ACC112 (cell line): ENCODE data around the gene TM9SF2.

ENCODE experiments used
- H2AFZ ChIP-seq: fragments of 200-600 bp; sonication (generic); one replicate; pipeline ENCODE4 v1.6.0; 2017; ENCODE audit warnings: antibody characterized with exemption, low read length; ENCODE audit not compliant: unreplicated experiment
- H3K27ac ChIP-seq: fragments of 200-600 bp; sonication (generic); 2 replicates; pipeline ENCODE4 v1.5.1; 2014; ENCODE audit warnings: low read depth, mild to moderate bottlenecking, antibody characterized with exemption, low read length, moderate library complexity
- H3K27me3 ChIP-seq: fragments of 200-600 bp; sonication (generic); 2 replicates; pipeline ENCODE4 v1.6.1; 2014; ENCODE audit warnings: mild to moderate bottlenecking, antibody characterized with exemption, low read length, moderate library complexity, mixed read lengths; ENCODE audit not compliant: insufficient read depth
- H3K36me3 ChIP-seq: fragments of 200-600 bp; sonication (generic); 2 replicates; pipeline ENCODE4 v1.6.1; 2016; ENCODE audit warnings: mild to moderate bottlenecking, antibody characterized with exemption, low read length, moderate library complexity, mixed read lengths; ENCODE audit not compliant: insufficient read depth
- H3K4me1 ChIP-seq: fragments of 200-600 bp; sonication (generic); one replicate; pipeline ENCODE4 v1.6.1; 2016; ENCODE audit warnings: low read length, mixed read lengths; ENCODE audit not compliant: insufficient read depth, unreplicated experiment, control insufficient read depth
- H3K4me3 ChIP-seq: fragments of 200-600 bp; sonication (generic); 2 replicates; pipeline ENCODE4 v1.5.1; 2014; ENCODE audit warnings: mild to moderate bottlenecking, low read depth, low read length
- H3K79me2 ChIP-seq: fragments of 200-600 bp; sonication (generic); one replicate; pipeline ENCODE4 v1.6.0; 2016; ENCODE audit warnings: low read length; ENCODE audit not compliant: control insufficient read depth, unreplicated experiment, insufficient read depth

TM9SF2 gene

DNA sequence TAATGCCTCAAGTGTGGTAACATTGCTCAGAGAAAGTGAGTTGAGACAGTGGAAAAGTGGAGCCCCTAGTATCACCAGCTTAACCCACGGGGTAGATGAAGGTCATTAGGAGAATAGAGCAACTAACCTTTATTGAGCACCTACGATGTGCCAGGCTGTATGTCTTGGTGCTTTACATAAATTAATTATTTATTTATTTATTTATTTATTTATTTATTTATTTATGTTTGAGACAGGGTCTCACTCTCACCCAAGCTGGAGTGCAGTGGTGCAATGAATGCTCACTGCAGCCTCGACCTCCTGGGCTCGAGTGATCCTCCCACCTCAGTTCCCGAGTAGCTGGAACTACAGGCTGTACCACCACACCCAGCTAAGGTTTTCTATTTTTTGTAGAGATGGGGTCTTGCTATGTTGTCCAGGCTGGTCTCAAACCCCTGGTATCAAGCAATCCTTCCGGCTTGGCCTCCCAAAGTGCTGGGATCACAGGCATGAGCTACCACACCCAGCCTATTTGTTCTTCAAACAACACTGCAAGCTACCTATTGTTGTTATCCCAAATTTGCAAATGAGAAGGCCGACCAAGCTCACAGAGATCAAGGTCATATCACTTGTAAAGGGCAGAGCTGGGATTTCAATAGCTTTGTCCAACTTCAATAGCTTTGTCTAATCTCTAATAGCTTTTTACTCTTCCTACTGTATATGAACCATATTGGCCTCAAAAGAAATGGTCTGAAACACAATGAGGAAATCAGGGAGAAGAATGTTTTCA, 79.4 kb downstream of the TM9SF2 start:
- no peaks in the 10 kb centered on the region for H3K36me3 ChIP-seq
- no peak overlapping the region for H3K27ac ChIP-seq
- H3K27me3 ChIP-seq: no peaks in the 10 kb centered on the region
- H2AFZ ChIP-seq: no peak overlapping the region
- H3K4me3 ChIP-seq: no peak overlapping the region
- H3K4me1 ChIP-seq: no peaks in the 10 kb centered on the region
- no peaks in the 10 kb centered on the region for H3K79me2 ChIP-seq

DNA sequence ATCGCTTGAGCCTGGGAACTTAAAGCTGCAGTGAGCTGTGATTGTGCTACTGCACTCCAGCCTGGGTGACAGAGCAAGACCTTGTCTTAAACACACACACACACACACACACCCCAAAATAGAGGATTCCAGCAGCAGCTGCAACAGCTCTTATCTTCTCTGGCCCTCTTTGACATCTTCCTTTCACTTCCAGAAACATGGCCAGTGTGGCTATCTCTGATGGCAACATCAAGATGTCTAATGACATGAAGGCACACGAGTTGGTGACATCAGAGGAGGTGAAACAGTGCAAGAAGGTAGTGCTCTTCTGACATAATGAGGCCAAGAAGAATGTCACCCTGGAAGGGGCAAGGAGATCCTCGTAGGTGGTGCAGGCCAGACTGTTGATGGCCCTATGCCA, 81.2 kb downstream of the TM9SF2 start:
- Histone ChIP-seq H3K27me3 (no peaks in the 10 kb centered on the region), H3K4me3 (no peak overlapping the region), H2AFZ (no peak overlapping the region), H3K27ac (no peak overlapping the region), H3K4me1 (no peaks in the 10 kb centered on the region), H3K36me3 (no peaks in the 10 kb centered on the region), H3K79me2 (no peaks in the 10 kb centered on the region)

DNA sequence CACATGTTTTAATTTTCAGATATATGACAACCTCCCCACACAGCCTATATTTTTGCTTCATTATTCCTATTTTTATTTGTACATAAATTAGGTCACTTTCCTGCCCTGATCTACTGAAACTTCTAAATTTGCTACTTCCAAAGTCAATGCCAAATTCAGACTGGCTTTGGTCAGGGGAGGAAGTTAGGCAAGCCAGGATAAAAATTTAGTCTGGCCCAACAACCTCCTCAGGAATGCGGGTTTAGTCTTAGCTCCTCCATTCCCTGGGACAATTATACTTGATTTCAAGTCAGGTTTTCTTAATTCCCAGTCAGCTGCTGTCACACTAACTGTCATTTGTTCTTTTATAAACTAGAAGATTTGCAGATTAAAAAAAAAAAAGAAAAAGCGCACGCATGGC, 84.3 kb downstream of the TM9SF2 start:
- Histone ChIP-seq H3K4me3 (no peak overlapping the region), H3K27me3 (no peaks in the 10 kb centered on the region), H2AFZ (no peak overlapping the region), H3K79me2 (no peaks in the 10 kb centered on the region), H3K4me1 (peaks cover 6% of the 10 kb centered on the region), H3K27ac (no peak overlapping the region), H3K36me3 (no peaks in the 10 kb centered on the region)

DNA sequence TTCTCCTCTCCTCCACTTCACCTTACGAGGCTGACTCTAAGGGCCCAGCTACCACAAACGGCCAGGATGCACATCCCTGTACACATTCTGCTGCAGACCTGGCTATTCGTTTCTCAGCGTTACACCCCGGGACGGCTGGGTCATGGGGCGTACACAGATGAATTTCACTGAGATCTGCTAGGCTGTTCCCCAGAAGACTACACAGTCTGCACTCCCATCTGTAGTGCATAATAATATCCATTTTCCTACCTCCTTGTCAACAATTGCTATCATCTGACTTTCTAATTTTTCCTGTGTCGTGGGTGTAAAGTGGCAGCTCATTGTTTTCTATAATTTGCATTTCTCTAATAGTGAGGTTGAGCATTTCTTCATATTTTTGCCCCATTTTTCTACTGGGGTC, 85.7 kb downstream of the TM9SF2 start:
- peaks cover 14% of the 10 kb centered on the region for H3K4me1 ChIP-seq
- H3K79me2 ChIP-seq: no peaks in the 10 kb centered on the region
- no peaks in the 10 kb centered on the region for H3K27me3 ChIP-seq
- no peak overlapping the region for H3K4me3 ChIP-seq
- H3K27ac ChIP-seq: no peak overlapping the region
- no peak overlapping the region for H2AFZ ChIP-seq
- H3K36me3 ChIP-seq: no peaks in the 10 kb centered on the region

DNA sequence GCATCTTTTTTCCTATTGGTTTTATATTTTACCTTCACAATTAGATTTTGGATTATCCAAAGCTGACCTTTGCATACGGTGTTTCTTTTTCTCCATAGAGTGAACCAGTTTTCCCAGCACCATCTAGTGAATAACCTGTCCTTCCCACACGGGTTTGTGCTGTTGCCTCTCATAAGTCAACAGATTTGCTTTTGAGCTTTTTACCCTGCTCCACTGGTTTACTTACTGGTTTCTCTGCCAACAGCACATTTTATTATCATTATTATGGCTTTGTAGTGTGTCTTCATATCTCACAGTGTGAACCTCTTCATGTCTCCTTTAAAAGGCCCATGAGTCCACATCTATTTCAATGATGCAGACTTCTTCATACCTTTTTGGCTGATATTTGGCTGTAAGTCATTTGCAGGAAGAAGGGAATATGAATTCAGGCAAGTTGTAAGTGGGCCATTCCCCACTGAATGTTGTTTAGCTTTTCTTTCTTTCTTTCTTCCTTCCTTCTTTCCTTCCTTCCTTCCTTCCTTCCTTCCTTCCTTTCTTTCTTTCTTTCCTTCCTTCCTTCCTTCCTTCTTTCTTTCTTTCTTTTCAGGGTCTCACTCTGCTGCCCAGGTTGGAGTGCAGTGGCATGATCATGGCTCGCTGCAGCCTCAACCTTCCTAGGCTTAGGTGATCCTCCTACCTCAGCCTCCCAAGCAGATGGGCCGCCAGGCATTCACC, 86.8 kb downstream of the TM9SF2 start:
- Histone ChIP-seq H3K36me3 (no peaks in the 10 kb centered on the region), H3K4me1 (peaks cover 14% of the 10 kb centered on the region), H2AFZ (no peak overlapping the region), H3K27me3 (no peaks in the 10 kb centered on the region), H3K79me2 (no peaks in the 10 kb centered on the region), H3K27ac (no peak overlapping the region), H3K4me3 (no peak overlapping the region)

DNA sequence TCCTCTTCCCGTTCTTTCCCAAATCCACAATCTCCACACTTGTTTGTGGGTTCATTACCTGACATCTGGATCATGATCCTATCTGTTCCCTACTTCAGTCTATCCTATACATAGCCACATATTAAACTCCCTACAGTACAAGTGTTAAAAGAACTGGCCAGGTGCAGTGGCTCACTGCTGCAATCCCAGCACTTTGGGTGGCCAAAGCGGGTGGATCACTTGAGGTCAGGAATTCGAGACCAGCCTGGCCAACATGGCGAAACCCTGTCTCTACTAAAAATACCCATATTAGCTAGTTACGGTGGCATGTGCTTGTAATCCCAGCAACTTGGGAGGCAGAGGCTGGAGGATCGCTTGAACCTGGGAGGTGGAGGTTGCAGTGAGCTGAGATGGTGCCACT, 88.3 kb downstream of the TM9SF2 start:
- no peak overlapping the region for H3K4me3 ChIP-seq
- no peaks in the 10 kb centered on the region for H3K27me3 ChIP-seq
- no peaks in the 10 kb centered on the region for H3K36me3 ChIP-seq
- no peak overlapping the region for H3K27ac ChIP-seq
- no peaks in the 10 kb centered on the region for H3K79me2 ChIP-seq
- no peak overlapping the region for H2AFZ ChIP-seq
- peaks cover 14% of the 10 kb centered on the region for H3K4me1 ChIP-seq

DNA sequence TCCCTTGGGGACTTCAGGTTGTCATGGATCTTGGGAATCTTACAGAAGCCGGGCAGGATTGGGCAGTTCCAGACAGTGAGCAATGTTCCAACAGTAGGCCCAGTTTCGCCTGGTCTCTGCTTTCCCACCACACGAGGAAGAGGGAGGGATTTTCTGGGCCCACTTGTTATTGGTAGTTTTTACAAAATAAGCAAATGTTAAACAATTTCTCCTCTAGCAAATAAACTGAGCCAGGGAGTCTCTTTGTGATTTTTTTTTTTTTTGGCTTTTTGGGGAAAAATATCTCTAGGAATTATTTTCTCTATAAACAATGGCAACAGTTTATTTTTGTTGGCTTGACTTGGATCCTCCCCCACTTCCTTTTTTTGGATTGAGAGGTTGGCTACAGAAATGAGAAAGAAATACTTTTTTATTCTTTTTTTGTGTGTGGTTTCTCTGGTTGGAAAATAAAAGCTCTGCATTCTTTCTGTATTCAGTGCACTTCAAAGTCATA, 89.3 kb downstream of the TM9SF2 start:
- Histone ChIP-seq H2AFZ (peak overlapping the region; percentile 79), H3K27ac (peak overlapping the region; percentile 20; the same call in 1 of the 2 replicates), H3K79me2 (no peaks in the 10 kb centered on the region), H3K4me1 (peaks cover 14% of the 10 kb centered on the region), H3K27me3 (no peaks in the 10 kb centered on the region), H3K36me3 (no peaks in the 10 kb centered on the region), H3K4me3 (no peak overlapping the region)

DNA sequence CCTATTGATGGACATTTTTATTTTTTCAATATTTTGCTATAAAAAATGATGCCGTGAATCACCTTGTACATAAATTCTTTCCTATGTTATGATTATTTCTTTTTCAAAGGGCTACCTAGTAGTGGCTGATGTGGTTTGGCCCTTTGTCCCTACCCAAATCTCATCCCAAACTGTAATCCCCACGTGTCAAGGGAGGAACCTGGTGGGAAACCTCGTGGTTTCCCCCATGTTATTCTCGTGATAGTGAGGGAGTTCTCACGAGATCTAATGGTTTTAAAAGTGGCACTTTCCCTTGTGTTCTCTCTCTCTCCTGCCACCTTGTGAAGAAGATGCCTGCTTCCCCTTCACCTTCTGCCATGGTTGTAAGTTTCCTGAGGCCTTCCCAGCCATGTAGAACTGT, 94.9 kb downstream of the TM9SF2 start:
- Histone ChIP-seq H3K27me3 (no peaks in the 10 kb centered on the region), H3K27ac (no peak overlapping the region), H3K4me3 (no peak overlapping the region), H2AFZ (no peak overlapping the region), H3K36me3 (no peaks in the 10 kb centered on the region), H3K4me1 (peaks cover 2% of the 10 kb centered on the region), H3K79me2 (no peaks in the 10 kb centered on the region)

DNA sequence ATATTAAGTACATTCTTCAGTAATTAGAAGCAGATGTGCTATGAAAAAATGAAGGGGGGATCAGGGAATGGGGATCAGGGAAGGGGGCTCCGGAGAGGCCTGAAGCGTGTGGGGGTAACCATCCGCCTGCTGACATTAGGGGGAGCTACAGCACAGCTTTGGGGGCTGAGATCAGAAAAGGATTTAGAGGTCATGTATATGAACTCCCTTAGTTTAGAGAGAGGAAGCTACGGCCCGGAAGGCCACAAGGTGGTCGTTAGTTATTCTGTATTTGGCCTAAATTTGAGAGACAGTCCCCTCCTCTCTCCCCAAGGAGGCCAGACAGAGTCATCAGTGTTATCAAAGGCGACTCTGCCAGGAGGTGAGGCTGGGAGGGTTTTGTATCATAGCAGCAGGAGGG, 99.0 kb downstream of the TM9SF2 start:
- Histone ChIP-seq H3K4me3 (no peak overlapping the region), H2AFZ (no peak overlapping the region), H3K27me3 (no peaks in the 10 kb centered on the region), H3K36me3 (no peaks in the 10 kb centered on the region), H3K79me2 (no peaks in the 10 kb centered on the region), H3K27ac (no peak overlapping the region), H3K4me1 (no peaks in the 10 kb centered on the region)

DNA sequence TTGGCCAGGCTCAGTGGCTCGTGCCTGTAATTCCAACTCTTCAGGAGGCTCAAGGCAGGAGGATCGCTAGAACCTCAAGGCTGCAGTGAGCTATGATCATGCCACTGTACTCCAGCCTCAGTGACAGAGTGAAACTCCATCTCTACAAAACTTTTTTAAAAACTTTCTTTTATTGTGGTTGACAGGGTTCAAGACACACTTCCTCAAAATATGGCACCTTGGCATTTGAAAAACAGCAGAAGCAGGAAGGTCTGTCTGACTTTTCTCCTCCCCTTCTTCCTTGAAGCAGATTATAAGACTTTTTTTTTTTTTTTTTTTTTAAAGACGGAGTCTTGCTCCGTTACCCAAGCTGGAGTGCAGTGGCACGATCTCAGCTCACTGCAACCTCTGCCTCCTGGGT, 100.3 kb downstream of the TM9SF2 start:
- Histone ChIP-seq H3K27me3 (no peaks in the 10 kb centered on the region), H3K36me3 (no peaks in the 10 kb centered on the region), H3K79me2 (no peaks in the 10 kb centered on the region), H3K27ac (no peak overlapping the region), H3K4me1 (no peaks in the 10 kb centered on the region), H2AFZ (no peak overlapping the region), H3K4me3 (no peak overlapping the region)

DNA sequence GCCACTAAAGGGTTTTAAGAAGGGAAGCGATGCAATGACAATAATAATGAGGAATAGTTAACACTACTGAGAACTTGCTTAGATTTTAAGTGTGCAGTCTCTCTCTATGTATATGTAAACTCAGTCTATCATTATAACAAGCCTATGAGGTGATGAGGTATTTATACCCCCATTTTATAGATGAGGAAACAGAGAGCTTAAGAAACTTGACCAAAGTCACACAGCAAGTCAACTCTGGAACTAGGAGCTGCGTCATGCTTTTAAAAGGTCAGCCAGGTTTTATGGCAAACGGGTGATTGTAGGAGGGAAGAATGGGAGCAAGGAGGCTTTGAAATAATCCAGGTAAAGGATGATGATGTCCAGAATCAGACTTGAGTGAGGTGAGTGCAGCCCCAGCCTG, 103.4 kb downstream of the TM9SF2 start:
- Histone ChIP-seq H3K4me1 (peaks cover 3% of the 10 kb centered on the region), H3K27me3 (no peaks in the 10 kb centered on the region), H3K27ac (no peak overlapping the region), H3K4me3 (no peak overlapping the region), H3K36me3 (no peaks in the 10 kb centered on the region), H3K79me2 (no peaks in the 10 kb centered on the region), H2AFZ (no peak overlapping the region)
